GM12878 (cell line): ENCODE data around the gene CHCHD6.

Experiments used
- NFYB ChIP-seq: IDR thresholded peaks from 2 replicates; pipeline ENCODE4 v1.6.1; 2011; ENCODE audit warnings: low read depth, mild to moderate bottlenecking, low read length, improper control_type of control experiment, moderate library complexity; ENCODE audit not compliant: insufficient read depth
- ZNF622 ChIP-seq: fragments of 450-650 bp; IDR thresholded peaks from 2 replicates; pipeline ENCODE4 v1.6.1; 2017; ENCODE audit warnings: mild to moderate bottlenecking, inconsistent platforms

GRCh38 chr3:126995926-126996512 is 292.0 kb downstream of the CHCHD6 start:
- no peak for TF ChIP-seq NFYB
- no peak for TF ChIP-seq ZNF622
